ENCODE results near the gene MACROD1.

MACROD1 gene

GRCh38 chr11:64093233-64094039 is 72.5 kb downstream of the MACROD1 start:
- DNase-seq (ENCODE audit: low read depth, low spot score) = no peak

GRCh38 chr11:64092761-64093136 is 73.2 kb downstream of the MACROD1 start:
- DNase-seq (ENCODE audit: low read depth, low spot score) = no peak

- DNase-seq (ENCODE audit: low read depth, low spot score) = no peak
These were observed 73.7 kb downstream of the MACROD1 start for GRCh38 chr11:64092111-64092760.

- no peak for DNase-seq (ENCODE audit: low read depth, low spot score)
These were observed 75.0 kb downstream of the MACROD1 start for GRCh38 chr11:64090806-64091516.

GRCh38 chr11:64089915-64090805 is 75.8 kb downstream of the MACROD1 start:
- DNase-seq (ENCODE audit: low read depth, low spot score) = no peak

GRCh38 chr11:64089493-64089892 is 76.4 kb downstream of the MACROD1 start:
- DNase-seq (ENCODE audit: low read depth, low spot score) = no peak

- DNase-seq (ENCODE audit: low read depth, low spot score) = no peak
These were observed 76.9 kb downstream of the MACROD1 start for GRCh38 chr11:64089027-64089360.

- no peak for DNase-seq (ENCODE audit: low read depth, low spot score)
These were observed 77.5 kb downstream of the MACROD1 start for GRCh38 chr11:64088162-64089026.

GRCh38 chr11:64086258-64087123 is 79.4 kb downstream of the MACROD1 start:
- no peak for DNase-seq (ENCODE audit: low read depth, low spot score)

- no peak for DNase-seq (ENCODE audit: low read depth, low spot score)
These were observed 80.0 kb downstream of the MACROD1 start for GRCh38 chr11:64085906-64086257.

- no peak for DNase-seq (ENCODE audit: low read depth, low spot score)
These were observed 80.8 kb downstream of the MACROD1 start for GRCh38 chr11:64084951-64085710.

GRCh38 chr11:64084146-64084950 is 81.6 kb downstream of the MACROD1 start:
- no peak for DNase-seq (ENCODE audit: low read depth, low spot score)

GRCh38 chr11:64083398-64084080 is 82.4 kb downstream of the MACROD1 start:
- no peak for DNase-seq (ENCODE audit: low read depth, low spot score)

- DNase-seq (ENCODE audit: low read depth, low spot score) = no peak
These were observed 84.0 kb downstream of the MACROD1 start for GRCh38 chr11:64081745-64082442.

GRCh38 chr11:64080390-64080789 is 85.5 kb downstream of the MACROD1 start:
- no peak for DNase-seq (ENCODE audit: low read depth, low spot score)

- DNase-seq (ENCODE audit: low read depth, low spot score) = no peak
These were observed 87.0 kb downstream of the MACROD1 start for GRCh38 chr11:64078905-64079304.

GRCh38 chr11:64078284-64078683 is 87.6 kb downstream of the MACROD1 start:
- no peak for DNase-seq (ENCODE audit: low read depth, low spot score)
